Caco-2 (cell line): ENCODE measurements around the gene SLC10A7. TPM values are rescaled to one million over a fixed set of nuclear protein-coding genes. Genes with fewer than 3 reads are reported as not detected.

Experiments used
- BruUV-seq: library from RNA; stranded (reverse); fragments of 400-500 nt; replicated peaks from 2 replicates; lab custom pipeline; 2021; lab: Mats Ljungman, UMichigan
- CTCF ChIA-PET: fragments of 300-600 bp; sonication (Branson Sonifier 250); formaldehyde crosslinking; loops from one replicate; lab custom pipeline; 2022; ENCODE audit warnings: antibody characterized with exemption; lab: Charles Lee
- POLR2A ChIA-PET: fragments of 300-600 bp; sonication (Branson Sonifier 250); formaldehyde crosslinking; loops from one replicate; lab custom pipeline; 2022; ENCODE audit warnings: antibody characterized with exemption; lab: Charles Lee
- DNase-seq, 2 experiments: peaks; one replicate each; pipeline versions ENCODE4 v3.0.0 to v3.0.0-alpha.2; 2020 to 2022
- H3K27me3 ChIP-seq: replicated peaks from 2 replicates; pipeline ENCODE4 v1.6.0; 2011; ENCODE audit warnings: low read length; ENCODE audit not compliant: control insufficient read depth, insufficient read depth
- H3K36me3 ChIP-seq: 2 replicates; pipeline ENCODE4 v1.5.1; 2011; ENCODE audit warnings: low read length; ENCODE audit not compliant: control insufficient read depth, insufficient read depth
- H3K4me1 ChIP-seq: fragments of 250-450 bp; sonication (Bioruptor Pico); 2 replicates; pipeline ENCODE4 v1.5.1; 2020; ENCODE audit warnings: mild to moderate bottlenecking
- H3K4me3 ChIP-seq: 2 replicates; pipeline ENCODE4 v1.5.1; 2011; ENCODE audit warnings: low read depth, mild to moderate bottlenecking, control low read depth, low read length
- H3K9me3 ChIP-seq: fragments of 250-450 bp; sonication (Bioruptor Pico); 2 replicates; pipeline ENCODE4 v1.5.1; 2020; ENCODE audit warnings: mild to moderate bottlenecking, moderate library complexity
- H3K27ac Mint-ChIP-seq: one replicate; pipeline ENCODE4 v1.8.0; 2022; ENCODE audit warnings: mixed read lengths; ENCODE audit not compliant: unreplicated experiment
- H3K27me3 Mint-ChIP-seq: one replicate; pipeline ENCODE4 v1.8.0; 2022; ENCODE audit warnings: mixed read lengths; ENCODE audit not compliant: insufficient read depth, unreplicated experiment
- H3K36me3 Mint-ChIP-seq: one replicate; pipeline ENCODE4 v1.8.0; 2022; ENCODE audit warnings: mild to moderate bottlenecking, mixed read lengths; ENCODE audit not compliant: insufficient read depth, unreplicated experiment
- H3K4me1 Mint-ChIP-seq: one replicate; pipeline ENCODE4 v1.8.0; 2022; ENCODE audit warnings: low read depth, mixed read lengths; ENCODE audit not compliant: unreplicated experiment
- H3K4me3 Mint-ChIP-seq: one replicate; pipeline ENCODE4 v1.8.0; 2022; ENCODE audit warnings: mild to moderate bottlenecking, moderate library complexity, mixed read lengths; ENCODE audit not compliant: unreplicated experiment
- H3K9me3 Mint-ChIP-seq: one replicate; pipeline ENCODE4 v1.8.0; 2022; ENCODE audit warnings: mixed read lengths; ENCODE audit not compliant: unreplicated experiment
- intact Hi-C: fragments of 100-400 bp; cut with micrococcal nuclease; formaldehyde crosslinking; loops from one replicate; pipeline ENCODE4 v1.10.0; 2022; ENCODE audit not compliant: unreplicated experiment
- total RNA-seq: library from RNA; stranded (reverse); gene quantifications from 2 replicates; pipeline ENCODE4 v1.2.3, GENCODE V29; 2022
- TF ChIP-seq, protein P1 (sequence below), 2 experiments: fragments of 200-600 bp in 1 of 2; IDR thresholded peaks; 1 replicate in 1 of 2; 2 replicates in 1 of 2; pipeline versions ENCODE4 v1.5.1 to v1.8.0; 2011 to 2022; ENCODE audit warnings: antibody characterized with exemption in 1 of 2, control low read depth in 1 of 2, inconsistent platforms in 1 of 2, low read depth in 1 of 2, low read length in 1 of 2, mild to moderate bottlenecking in 1 of 2, moderate library complexity in 1 of 2; ENCODE audit not compliant: insufficient read depth in 1 of 2, severe bottlenecking in 1 of 2, unreplicated experiment in 1 of 2

SLC10A7 gene
- total RNA-seq, 1 experiment from 2014 or later, result 12.1 TPM

GRCh38 chr4:146243883-146244277, 277.9 kb downstream of the SLC10A7 start:
- H3K27me3 Mint-ChIP-seq, result no peaks in the 10 kb centered on the region
- DNase-seq, result no peak
- H3K9me3 Mint-ChIP-seq, result no peaks in the 10 kb centered on the region
- TF ChIP-seq, protein P1, sequence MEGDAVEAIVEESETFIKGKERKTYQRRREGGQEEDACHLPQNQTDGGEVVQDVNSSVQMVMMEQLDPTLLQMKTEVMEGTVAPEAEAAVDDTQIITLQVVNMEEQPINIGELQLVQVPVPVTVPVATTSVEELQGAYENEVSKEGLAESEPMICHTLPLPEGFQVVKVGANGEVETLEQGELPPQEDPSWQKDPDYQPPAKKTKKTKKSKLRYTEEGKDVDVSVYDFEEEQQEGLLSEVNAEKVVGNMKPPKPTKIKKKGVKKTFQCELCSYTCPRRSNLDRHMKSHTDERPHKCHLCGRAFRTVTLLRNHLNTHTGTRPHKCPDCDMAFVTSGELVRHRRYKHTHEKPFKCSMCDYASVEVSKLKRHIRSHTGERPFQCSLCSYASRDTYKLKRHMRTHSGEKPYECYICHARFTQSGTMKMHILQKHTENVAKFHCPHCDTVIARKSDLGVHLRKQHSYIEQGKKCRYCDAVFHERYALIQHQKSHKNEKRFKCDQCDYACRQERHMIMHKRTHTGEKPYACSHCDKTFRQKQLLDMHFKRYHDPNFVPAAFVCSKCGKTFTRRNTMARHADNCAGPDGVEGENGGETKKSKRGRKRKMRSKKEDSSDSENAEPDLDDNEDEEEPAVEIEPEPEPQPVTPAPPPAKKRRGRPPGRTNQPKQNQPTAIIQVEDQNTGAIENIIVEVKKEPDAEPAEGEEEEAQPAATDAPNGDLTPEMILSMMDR (IDR thresholded peaks at IDR 0.05; ENCODE audit: insufficient read depth in 1 of 2, low read depth in 1 of 2, low read length in 1 of 2, severe bottlenecking in 1 of 2, unreplicated experiment in 1 of 2), result no peak
- peaks cover 6% of the 10 kb centered on the region for H3K36me3 Mint-ChIP-seq
- H3K4me3 Mint-ChIP-seq, result no peak overlapping the region
- H3K4me1 Mint-ChIP-seq, result peaks cover 5% of the 10 kb centered on the region
- no peaks in the 10 kb centered on the region for H3K9me3 ChIP-seq
- no peaks in the 10 kb centered on the region for H3K36me3 ChIP-seq
- H3K4me3 ChIP-seq, result no peak overlapping the region
- no peaks in the 10 kb centered on the region for H3K27me3 ChIP-seq
- H3K4me1 ChIP-seq, result peaks cover 13% of the 10 kb centered on the region; the same call in 1 of the 2 replicates
- ChIA-PET CTCF (interaction anchor here (0.6 kb wide), 1 partner anchor 666 kb away, joined by 3 read pairs; no protein-coding TSS in a partner anchor), POLR2A (no interaction called here)
- H3K27ac Mint-ChIP-seq, result no peak overlapping the region
- no TSS peak for BruUV-seq
- intact Hi-C loops, result no loop called here

- no peaks in the 10 kb centered on the region for H3K9me3 Mint-ChIP-seq
- CTCF ChIA-PET, result interaction anchor here (0.6 kb wide), 1 partner anchor 666 kb away, joined by 3 read pairs; no protein-coding TSS in a partner anchor
- BruUV-seq, result no TSS peak
- peaks cover 5% of the 10 kb centered on the region for H3K4me1 Mint-ChIP-seq
- Histone ChIP-seq H3K9me3 (no peaks in the 10 kb centered on the region), H3K27me3 (no peaks in the 10 kb centered on the region), H3K36me3 (no peaks in the 10 kb centered on the region), H3K4me3 (no peak overlapping the region), H3K4me1 (peaks cover 13% of the 10 kb centered on the region; the same call in 1 of the 2 replicates)
- H3K27ac Mint-ChIP-seq, result no peak overlapping the region
- TF ChIP-seq, protein P1 (IDR thresholded peaks at IDR 0.05; ENCODE audit: insufficient read depth in 1 of 2, low read depth in 1 of 2, low read length in 1 of 2, severe bottlenecking in 1 of 2, unreplicated experiment in 1 of 2), result peak in 1 of 2 experiments; percentile 4
- H3K4me3 Mint-ChIP-seq, result no peak overlapping the region
- peaks cover 6% of the 10 kb centered on the region for H3K36me3 Mint-ChIP-seq
- intact Hi-C loops, result no loop called here
- DNase-seq, result no peak
- POLR2A ChIA-PET, result no interaction called here
- no peaks in the 10 kb centered on the region for H3K27me3 Mint-ChIP-seq
These were observed 278.4 kb downstream of the SLC10A7 start for GRCh38 chr4:146243141-146243882.

- Mint-ChIP-seq H3K4me1 (peaks cover 5% of the 10 kb centered on the region), H3K27ac (no peak overlapping the region), H3K4me3 (no peak overlapping the region), H3K27me3 (peaks cover 2% of the 10 kb centered on the region), H3K9me3 (no peaks in the 10 kb centered on the region), H3K36me3 (no peaks in the 10 kb centered on the region)
- BruUV-seq, result no TSS peak
- Histone ChIP-seq H3K36me3 (no peaks in the 10 kb centered on the region), H3K4me3 (no peak overlapping the region), H3K27me3 (no peaks in the 10 kb centered on the region), H3K4me1 (peaks cover 8% of the 10 kb centered on the region; the same call in 1 of the 2 replicates), H3K9me3 (no peaks in the 10 kb centered on the region)
- DNase-seq, result no peak
- ChIA-PET CTCF (no interaction called here), POLR2A (no interaction called here)
- TF ChIP-seq, protein P1 (IDR thresholded peaks at IDR 0.05; ENCODE audit: insufficient read depth in 1 of 2, low read depth in 1 of 2, low read length in 1 of 2, severe bottlenecking in 1 of 2, unreplicated experiment in 1 of 2), result no peak
- intact Hi-C loops, result no loop called here
These were observed 283.6 kb downstream of the SLC10A7 start for GRCh38 chr4:146238107-146238506.
